Measurements from ENCODE around the gene HS6ST2.

The HS6ST2 gene

GRCh38 chrX:132745593-132745992 lies 212.8 kb downstream of the HS6ST2 start:
- DNase-seq = no peak

GRCh38 chrX:132744470-132744869 lies 214.0 kb downstream of the HS6ST2 start:
- no peak for DNase-seq

DNA sequence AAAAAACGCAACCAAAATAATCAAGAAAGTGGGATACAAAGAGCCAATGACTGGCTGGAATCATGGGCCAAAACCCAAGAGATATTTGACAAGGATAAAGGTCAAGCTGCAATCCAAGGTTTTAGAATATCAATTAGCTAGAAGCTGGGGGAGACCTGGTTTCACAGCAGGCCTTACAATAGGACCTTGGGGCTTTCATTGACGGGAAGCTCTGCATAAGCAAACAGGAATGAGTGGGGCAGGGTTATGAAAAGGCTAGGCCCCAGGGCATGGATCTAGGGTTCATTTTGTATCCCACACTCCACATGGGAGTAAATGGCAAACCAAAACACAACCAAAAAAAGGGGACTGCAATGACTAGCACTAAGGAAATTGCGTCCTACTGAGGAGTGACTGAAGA lies 215.3 kb downstream of the HS6ST2 start:
- DNase-seq = no peak

- no peak for DNase-seq
Measured at GRCh38 chrX:132742246-132742645, 216.2 kb downstream of the HS6ST2 start.

GRCh38 chrX:132741689-132742088 lies 216.7 kb downstream of the HS6ST2 start:
- no peak for DNase-seq

- no peak for DNase-seq
Measured at GRCh38 chrX:132740316-132741123, 217.9 kb downstream of the HS6ST2 start.

DNA sequence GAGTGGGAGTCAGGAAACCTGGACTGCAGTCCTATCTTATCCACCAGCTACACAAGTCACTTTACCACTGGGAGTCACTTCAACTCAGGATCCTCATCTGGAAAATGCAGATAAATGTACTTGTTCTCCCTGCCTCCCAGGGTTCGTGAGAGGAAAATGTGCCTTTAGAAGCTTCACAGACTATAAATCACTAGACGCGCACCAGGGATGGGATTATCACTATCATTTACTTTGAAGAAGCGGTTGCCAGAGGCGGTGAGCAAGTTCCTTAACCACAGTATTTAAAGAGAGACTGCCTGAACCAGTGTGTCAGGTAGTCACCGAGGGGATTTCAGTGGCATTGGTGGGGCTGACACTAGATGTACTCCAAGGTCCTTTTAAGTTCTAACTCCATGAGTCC lies 219.5 kb downstream of the HS6ST2 start:
- no peak for DNase-seq

- no peak for DNase-seq
Measured at GRCh38 chrX:132737743-132738142, 220.7 kb downstream of the HS6ST2 start.

GRCh38 chrX:132732236-132732635 lies 226.2 kb downstream of the HS6ST2 start:
- DNase-seq = no peak

DNA sequence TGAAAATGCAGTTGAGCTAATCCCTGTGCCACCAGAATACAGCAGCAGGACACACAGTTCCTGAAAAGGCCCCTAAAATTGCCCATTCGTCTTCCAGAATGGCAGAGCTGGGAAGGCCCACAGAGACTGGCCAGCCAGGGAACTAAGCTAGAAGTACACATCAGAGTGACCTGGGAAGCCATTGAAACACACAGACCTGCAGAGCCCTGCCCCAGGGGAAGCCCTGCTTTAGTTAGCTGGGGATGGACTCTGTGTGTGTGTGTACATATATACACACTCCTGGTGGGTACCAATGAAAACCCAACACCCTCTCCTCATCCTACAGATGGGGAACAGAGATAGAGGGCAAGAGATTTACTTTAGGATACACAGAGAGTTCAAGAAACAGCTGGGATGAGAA lies 227.7 kb downstream of the HS6ST2 start:
- DNase-seq = no peak

- no peak for DNase-seq
Measured at GRCh38 chrX:132730266-132730665, 228.2 kb downstream of the HS6ST2 start.

DNA sequence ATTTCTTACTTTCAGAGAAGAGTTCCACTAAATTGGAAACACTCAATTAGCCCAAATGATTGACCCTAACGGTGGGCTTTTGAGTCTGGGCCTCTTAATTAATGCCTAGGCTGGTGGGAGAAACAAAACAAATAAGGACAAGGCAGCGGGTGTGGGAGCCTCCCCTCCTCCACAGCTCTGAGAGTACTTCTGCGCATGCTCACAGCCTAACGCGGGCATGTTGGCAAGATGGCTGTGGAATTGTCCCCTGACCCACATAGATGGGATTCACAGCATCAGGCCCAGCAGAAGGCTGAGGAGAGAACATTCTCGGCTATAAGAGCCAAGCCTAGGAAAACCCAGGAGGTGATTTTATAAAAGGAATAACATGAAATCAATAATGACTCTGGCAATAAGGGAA lies 230.1 kb downstream of the HS6ST2 start:
- no peak for DNase-seq

DNA sequence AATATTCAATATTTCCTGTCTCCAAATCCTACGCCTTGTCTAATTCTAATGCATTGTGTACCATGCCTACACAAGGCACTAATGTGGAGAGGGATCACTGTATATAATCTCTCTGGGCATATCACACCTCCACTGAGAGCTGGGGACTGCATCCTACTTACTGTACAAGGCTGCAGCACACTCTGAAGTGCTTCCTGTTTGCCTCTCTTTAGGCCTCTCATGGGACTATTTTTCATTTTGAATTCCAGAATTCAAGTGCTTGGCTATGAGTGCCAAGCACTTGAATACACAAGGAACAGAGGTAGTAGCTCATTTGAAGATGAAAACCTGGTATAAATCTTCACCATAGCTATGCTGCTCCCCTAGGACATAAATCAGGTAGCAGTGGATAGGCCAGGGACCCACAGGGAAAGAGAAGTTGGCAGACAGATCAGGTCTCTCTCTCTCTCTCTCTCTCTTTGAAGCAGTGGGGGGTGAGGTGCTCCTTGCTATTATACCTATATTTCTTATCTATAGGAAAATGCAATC lies 239.9 kb downstream of the HS6ST2 start:
- no peak for DNase-seq

DNA sequence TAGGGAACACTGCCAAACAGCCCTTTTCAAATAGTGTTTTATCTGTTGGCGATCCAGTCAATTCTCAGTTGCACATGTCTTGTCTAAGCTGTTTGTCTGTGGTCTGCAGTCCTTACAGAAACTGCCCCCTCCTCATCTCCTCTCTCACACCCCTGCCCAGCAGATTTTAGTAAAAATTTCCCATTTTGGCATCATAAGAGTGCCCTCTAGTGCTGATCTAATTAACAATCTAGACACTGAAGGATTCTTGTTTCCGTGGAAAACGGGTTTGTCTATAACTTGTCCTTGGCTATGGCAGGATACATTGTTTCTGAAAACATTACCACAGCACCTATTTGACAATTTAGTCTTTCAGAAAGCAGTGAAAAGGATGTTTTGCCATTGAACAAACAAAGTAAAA lies 242.4 kb downstream of the HS6ST2 start:
- peak in 1 of 56 donors; percentile 1 for DNase-seq

GRCh38 chrX:132714913-132715312 lies 243.5 kb downstream of the HS6ST2 start:
- DNase-seq = no peak

- DNase-seq = no peak
Measured at GRCh38 chrX:132712350-132712749, 246.1 kb downstream of the HS6ST2 start.

DNA sequence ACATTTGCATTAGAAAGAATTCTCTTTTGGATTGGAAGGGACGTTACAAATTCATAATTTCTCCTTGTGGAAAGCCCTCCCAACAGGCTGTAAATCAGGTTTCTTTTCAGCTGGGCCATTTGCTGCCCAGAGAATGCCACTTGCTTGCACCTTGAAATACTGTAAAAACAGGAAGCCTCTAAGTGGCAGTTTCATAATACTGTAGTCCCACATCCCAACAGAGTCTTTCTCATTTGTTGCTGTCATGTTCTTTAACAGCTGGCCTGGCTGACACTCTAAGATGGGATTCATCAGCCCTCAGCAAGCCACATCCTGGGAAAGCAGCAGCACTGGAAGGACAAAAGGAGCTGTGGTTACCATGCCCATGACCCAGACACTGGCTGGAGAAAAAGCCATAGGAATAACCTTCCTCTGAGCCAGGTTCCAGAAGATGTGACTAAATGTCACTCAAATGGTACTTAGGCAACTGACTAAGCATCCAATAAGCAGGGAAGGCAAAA lies 247.7 kb downstream of the HS6ST2 start:
- DNase-seq = no peak

DNA sequence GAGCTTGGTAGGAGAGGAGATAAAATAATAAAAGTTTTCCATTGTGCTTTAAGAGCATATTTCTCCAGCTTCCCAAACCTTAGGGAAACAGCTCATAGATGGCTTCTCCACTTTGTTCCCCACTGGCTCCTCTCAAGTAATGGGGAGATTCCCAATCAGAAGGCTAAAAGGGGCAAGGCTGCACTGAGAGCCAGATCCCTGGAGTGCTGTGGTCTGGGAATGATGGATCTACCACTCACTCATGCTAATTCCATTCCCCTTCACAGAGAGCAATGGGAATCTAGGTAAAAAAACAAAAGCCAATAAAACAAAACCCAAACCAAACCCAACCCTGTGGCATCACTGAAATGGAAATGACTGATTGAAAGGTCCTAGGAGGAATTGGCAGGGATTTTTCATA lies 249.9 kb downstream of the HS6ST2 start:
- DNase-seq = no peak

DNA sequence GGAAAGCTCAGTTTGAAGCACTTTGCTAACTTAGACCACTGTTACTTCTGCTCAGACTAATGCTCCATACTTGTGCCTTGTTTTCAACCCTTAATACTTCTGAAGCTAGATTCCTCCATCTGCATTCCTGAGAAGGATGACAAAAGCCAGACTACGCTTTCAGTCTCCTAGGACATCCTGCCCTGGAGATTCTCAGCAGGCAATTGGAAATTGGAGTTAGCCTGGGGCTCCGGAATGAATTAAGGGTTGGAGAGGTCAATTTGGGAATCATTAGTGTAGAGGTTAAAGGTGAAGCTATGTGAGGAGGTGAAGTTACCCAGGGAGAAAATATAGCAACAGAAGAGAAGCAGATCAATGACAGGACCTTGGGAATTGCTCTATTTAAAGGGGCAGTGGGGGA lies 253.7 kb downstream of the HS6ST2 start:
- DNase-seq = no peak

- no peak for DNase-seq
Measured at GRCh38 chrX:132694382-132694781, 264.0 kb downstream of the HS6ST2 start.

DNA sequence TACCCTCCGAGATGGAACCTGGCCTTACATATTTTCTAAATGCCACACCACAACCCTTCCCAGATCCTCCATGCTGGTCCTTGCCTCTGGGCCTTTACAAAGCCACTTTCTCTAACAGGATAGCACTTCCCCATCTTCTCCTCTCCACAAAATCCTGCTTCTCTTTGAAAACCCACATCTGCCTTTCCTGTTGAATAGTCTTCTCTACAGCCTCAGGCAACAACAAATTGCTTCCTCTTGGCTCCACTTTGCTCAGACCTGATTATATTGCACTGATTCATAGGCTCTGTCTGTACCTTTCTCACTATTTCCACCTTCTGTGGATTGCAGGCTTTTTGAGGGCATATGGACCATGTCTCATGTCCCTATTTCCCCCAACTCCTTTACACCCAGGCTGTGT lies 265.9 kb downstream of the HS6ST2 start:
- no peak for DNase-seq

GRCh38 chrX:132692066-132692465 lies 266.4 kb downstream of the HS6ST2 start:
- DNase-seq = no peak

Data from amygdala (tissue), 56 donors.